AG04450 (cell line): ENCODE measurements around the gene ZDHHC16. TPM values are rescaled to one million over a fixed set of nuclear protein-coding genes. Genes with fewer than 3 reads are reported as not detected.

ENCODE experiments used
- CTCF ChIA-PET: fragments of 300-600, 350-600 bp; formaldehyde crosslinking; extraction: SDS; loops from one replicate; lab custom pipeline; 2022; ENCODE audit warnings: antibody characterized with exemption, inconsistent platforms; lab: Charles Lee
- POLR2A ChIA-PET: fragments of 350-600 bp; formaldehyde crosslinking; extraction: SDS; loops from one replicate; lab custom pipeline; 2021; ENCODE audit warnings: antibody characterized with exemption, inconsistent platforms; lab: Yijun Ruan, JAX
- DNase-seq: peaks from one replicate; pipeline ENCODE4 v3.0.0-alpha.2; 2011; ENCODE audit warnings: low read depth, low spot score
- H3K27ac ChIP-seq: one replicate; pipeline ENCODE4 v1.5.1; 2012; ENCODE audit warnings: low read depth, low read length, control low read depth
- H3K27me3 ChIP-seq: one replicate; pipeline ENCODE4 v1.6.0; 2012; ENCODE audit warnings: low read length; ENCODE audit not compliant: control insufficient read depth, insufficient read depth
- H3K4me3 ChIP-seq: 2 replicates; pipeline ENCODE4 v1.5.1; 2011; ENCODE audit warnings: mild to moderate bottlenecking, low read depth, low read length, control low read depth
- H3K9me3 ChIP-seq: 2 replicates; pipeline ENCODE4 v1.5.1; 2012; ENCODE audit warnings: low read length; ENCODE audit not compliant: control insufficient read depth, insufficient read depth
- CTCF ChIP-seq: IDR thresholded peaks from 2 replicates; pipeline ENCODE4 v1.5.1; 2011; ENCODE audit warnings: low read depth, low read length, control low read depth, inconsistent platforms
- polyA plus RNA-seq: library from polyadenylated mRNA; depleted of rRNA; stranded (reverse); fragments of >200 nt; gene quantifications from 2 replicates; pipeline ENCODE4 v1.2.3, GENCODE V29; 2011

The ZDHHC16 gene
- polyA plus RNA-seq, 1 experiment, result 64.5 TPM

GRCh38 chr10:97498076-97498840 lies 52.3 kb downstream of the ZDHHC16 start, which contains the start of gene MMS19:
TSS of gene MMS19 (minus strand) at chr10:97498422. CDS start at chr10:97498384, 38 bp downstream.
- ChIA-PET CTCF (interaction anchor here (0.6 to 3.1 kb wide), 3 partner anchors 37 to 56 kb away, joined by 3 to 26 read pairs (median 3); no protein-coding TSS in a partner anchor), POLR2A (interaction anchor here (0.6 to 1.7 kb wide), 5 partner anchors 41 to 56 kb away, joined by 3 to 10 read pairs (median 5); no protein-coding TSS in a partner anchor)
- Histone ChIP-seq H3K4me3 (peak within 1 kb of the TSS; percentile 78), H3K9me3 (no peaks in the 10 kb centered on the region; the same call in 1 of the 2 replicates), H3K27me3 (no peaks in the 10 kb centered on the region), H3K27ac (peak within 1 kb of the TSS; percentile 87)
- no peak for TF ChIP-seq CTCF
- DNase-seq, result peak; percentile 96

- Histone ChIP-seq H3K27ac (peak within 1 kb of the TSS; percentile 87), H3K4me3 (peak within 1 kb of the TSS; percentile 78), H3K9me3 (no peaks in the 10 kb centered on the region; the same call in 1 of the 2 replicates), H3K27me3 (no peaks in the 10 kb centered on the region)
- ChIA-PET CTCF (interaction anchor here (0.5 to 3.1 kb wide), 13 partner anchors 9 to 143 kb away, joined by 3 to 26 read pairs (median 3); partner anchors contain the start of gene ANKRD2), POLR2A (interaction anchor here (0.6 to 1.7 kb wide), 9 partner anchors 9 to 97 kb away, joined by 3 to 10 read pairs (median 4); no protein-coding TSS in a partner anchor)
- TF ChIP-seq CTCF, result peak; percentile 21; the same call in 1 of the 2 replicates
- no peak for DNase-seq
Observed at GRCh38 chr10:97498841-97499560, 53.0 kb downstream of the ZDHHC16 start, which contains the start of gene UBTD1. TSS of gene UBTD1 (plus strand) at chr10:97498924. CDS start at chr10:97499204, 280 bp downstream.

- peak overlapping the region; percentile 78 for H3K4me3 ChIP-seq
- no peak for TF ChIP-seq CTCF
- no peaks in the 10 kb centered on the region for H3K27me3 ChIP-seq
- no peaks in the 10 kb centered on the region; the same call in 1 of the 2 replicates for H3K9me3 ChIP-seq
- CTCF ChIA-PET, result interaction anchor here (0.5 to 3.1 kb wide), 12 partner anchors 8 to 142 kb away, joined by 3 to 26 read pairs (median 4); partner anchors contain the start of gene ANKRD2
- POLR2A ChIA-PET, result interaction anchor here (0.6 to 1.7 kb wide), 8 partner anchors 9 to 97 kb away, joined by 3 to 10 read pairs (median 4); no protein-coding TSS in a partner anchor
- DNase-seq, result no peak
- H3K27ac ChIP-seq, result peak overlapping the region; percentile 54
Observed at GRCh38 chr10:97499561-97500296, 53.8 kb downstream of the ZDHHC16 start.

GRCh38 chr10:97500297-97500575 lies 54.3 kb downstream of the ZDHHC16 start:
- no peak for DNase-seq
- TF ChIP-seq CTCF, result no peak
- Histone ChIP-seq H3K9me3 (no peaks in the 10 kb centered on the region; the same call in 1 of the 2 replicates), H3K4me3 (peak overlapping the region; percentile 78), H3K27ac (peak overlapping the region; percentile 54), H3K27me3 (no peaks in the 10 kb centered on the region)
- POLR2A ChIA-PET, result no interaction called here
- CTCF ChIA-PET, result interaction anchor here (0.6 to 3.1 kb wide), 5 partner anchors 40 to 178 kb away, joined by 3 to 26 read pairs (median 3); no protein-coding TSS in a partner anchor
